ENCODE results near the gene MYOD1.

The MYOD1 gene

GRCh38 chr11:17719028-17719937 lies at the start of gene MYOD1:
Gene MYOD1 (plus strand): TSS chr11:17719571. CDS start chr11:17719783, 212 bp downstream.
- no peak for DNase-seq

- no peak for DNase-seq
Measured at GRCh38 chr11:17672469-17672868, 46.9 kb upstream of the MYOD1 start.

GRCh38 chr11:17673951-17674350 lies 45.4 kb upstream of the MYOD1 start:
- DNase-seq: no peak

- DNase-seq: no peak
Measured at GRCh38 chr11:17682848-17683247, 36.5 kb upstream of the MYOD1 start.

GRCh38 chr11:17683377-17684161 lies 35.8 kb upstream of the MYOD1 start:
- no peak for DNase-seq

GRCh38 chr11:17684550-17684949 lies 34.8 kb upstream of the MYOD1 start:
- no peak for DNase-seq

- no peak for DNase-seq
Measured at GRCh38 chr11:17686231-17686980, 33.0 kb upstream of the MYOD1 start.

GRCh38 chr11:17687946-17688670 lies 31.3 kb upstream of the MYOD1 start:
- no peak for DNase-seq

- DNase-seq: no peak
Measured at GRCh38 chr11:17691550-17691949, 27.8 kb upstream of the MYOD1 start.

GRCh38 chr11:17691976-17692375 lies 27.4 kb upstream of the MYOD1 start:
- DNase-seq: no peak

GRCh38 chr11:17692931-17693330 lies 26.4 kb upstream of the MYOD1 start:
- DNase-seq: no peak

- DNase-seq: no peak
Measured at GRCh38 chr11:17693531-17693930, 25.8 kb upstream of the MYOD1 start.

- no peak for DNase-seq
Measured at GRCh38 chr11:17694494-17695110, 24.8 kb upstream of the MYOD1 start.

- DNase-seq: no peak
Measured at GRCh38 chr11:17695454-17696441, 23.6 kb upstream of the MYOD1 start.

- DNase-seq: no peak
Measured at GRCh38 chr11:17696741-17697140, 22.6 kb upstream of the MYOD1 start.

- DNase-seq: no peak
Measured at GRCh38 chr11:17697175-17697949, 22.0 kb upstream of the MYOD1 start.

GRCh38 chr11:17699147-17700114 lies 19.9 kb upstream of the MYOD1 start:
- no peak for DNase-seq

- DNase-seq: no peak
Measured at GRCh38 chr11:17700991-17701390, 18.4 kb upstream of the MYOD1 start.

GRCh38 chr11:17702876-17703275 lies 16.5 kb upstream of the MYOD1 start:
- no peak for DNase-seq

All from NCI-H2107 (cell line).